ENCODE data around the gene ZBTB7A.

GRCh38 chr19:4108767-4109625, 42.3 kb upstream of the ZBTB7A start:
- TF ChIP-seq CTCF (IDR thresholded peaks at IDR 0.05) (no peak), CBX8 (IDR thresholded peaks at IDR 0.05) (no peak), PBX3 (IDR thresholded peaks at IDR 0.05) (no peak), POLR2A (IDR thresholded peaks at IDR 0.05; ENCODE audit: low read length) (no peak), REST (IDR thresholded peaks at IDR 0.05) (no peak), NR3C1 (IDR thresholded peaks at IDR 0.05) (no peak), HMGXB4 (CRISPR knock-in tag; IDR thresholded peaks at IDR 0.05; ENCODE audit: borderline replicate concordance) (no peak), ZC3H11A (IDR thresholded peaks at IDR 0.05) (no peak)

Data from A549 (cell line).